Activated T-cell treated with anti-CD3 and anti-CD28 coated beads, Interleukin-2, amount 50 U/mL, for 48 hours (primary cell): ENCODE measurements around the gene ZNF185.
A peak's percentile ranks its signal among the peaks of the same experiment; 100 is the strongest.

Experiments used
- DNase-seq, 2 experiments: peaks; one replicate each; pipeline ENCODE4 v3.0.0-alpha.2; 2020

The ZNF185 gene

GRCh38 chrX:152917656-152918579, 20.1 kb downstream of the ZNF185 start:
- no peak for DNase-seq

DNA sequence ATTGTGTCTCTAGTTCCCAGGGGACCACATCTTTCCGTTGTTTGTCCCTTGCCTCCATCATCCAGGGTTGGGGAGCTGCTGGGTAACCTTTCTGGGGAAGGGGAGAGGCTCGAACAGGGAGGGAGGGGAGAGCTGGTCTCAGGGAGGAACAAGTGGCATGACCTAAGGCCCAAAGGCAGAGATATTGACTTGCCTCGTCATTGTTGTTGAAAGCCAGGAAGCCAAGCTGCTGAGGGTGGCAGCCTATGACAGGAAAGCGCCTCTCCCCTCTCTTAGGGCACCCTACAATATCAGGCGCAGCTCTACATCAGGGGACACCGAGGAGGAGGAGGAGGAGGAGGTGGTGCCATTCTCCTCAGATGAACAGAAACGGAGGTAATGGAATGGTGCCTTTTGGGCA, 20.8 kb downstream of the ZNF185 start:
- no peak for DNase-seq

DNA sequence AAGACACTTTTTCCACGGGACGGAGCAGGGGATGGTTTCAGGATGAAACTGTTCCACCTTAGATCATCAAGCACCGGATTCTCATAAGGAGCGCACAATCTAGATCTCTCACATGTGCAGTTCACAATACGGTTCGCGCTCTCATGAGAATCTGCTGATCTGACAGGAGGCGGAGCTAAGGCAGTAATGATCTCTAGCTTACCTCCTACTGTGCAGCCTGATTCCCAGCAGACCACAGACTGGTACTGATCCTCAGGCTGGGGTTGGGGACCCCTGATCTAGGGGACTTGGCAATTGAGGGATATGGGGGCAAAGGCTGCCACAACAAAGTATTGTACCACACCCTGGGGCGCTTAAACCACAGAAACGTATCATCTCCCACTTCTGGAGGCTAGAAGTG, 25.7 kb downstream of the ZNF185 start:
- DNase-seq, result no peak

GRCh38 chrX:152925835-152926234, 28.0 kb downstream of the ZNF185 start:
- DNase-seq, result no peak

- DNase-seq, result peak; percentile 67 to 76
Measured at GRCh38 chrX:152926279-152926678, 28.4 kb downstream of the ZNF185 start.

GRCh38 chrX:152926923-152927322, 29.1 kb downstream of the ZNF185 start:
- DNase-seq, result no peak

DNA sequence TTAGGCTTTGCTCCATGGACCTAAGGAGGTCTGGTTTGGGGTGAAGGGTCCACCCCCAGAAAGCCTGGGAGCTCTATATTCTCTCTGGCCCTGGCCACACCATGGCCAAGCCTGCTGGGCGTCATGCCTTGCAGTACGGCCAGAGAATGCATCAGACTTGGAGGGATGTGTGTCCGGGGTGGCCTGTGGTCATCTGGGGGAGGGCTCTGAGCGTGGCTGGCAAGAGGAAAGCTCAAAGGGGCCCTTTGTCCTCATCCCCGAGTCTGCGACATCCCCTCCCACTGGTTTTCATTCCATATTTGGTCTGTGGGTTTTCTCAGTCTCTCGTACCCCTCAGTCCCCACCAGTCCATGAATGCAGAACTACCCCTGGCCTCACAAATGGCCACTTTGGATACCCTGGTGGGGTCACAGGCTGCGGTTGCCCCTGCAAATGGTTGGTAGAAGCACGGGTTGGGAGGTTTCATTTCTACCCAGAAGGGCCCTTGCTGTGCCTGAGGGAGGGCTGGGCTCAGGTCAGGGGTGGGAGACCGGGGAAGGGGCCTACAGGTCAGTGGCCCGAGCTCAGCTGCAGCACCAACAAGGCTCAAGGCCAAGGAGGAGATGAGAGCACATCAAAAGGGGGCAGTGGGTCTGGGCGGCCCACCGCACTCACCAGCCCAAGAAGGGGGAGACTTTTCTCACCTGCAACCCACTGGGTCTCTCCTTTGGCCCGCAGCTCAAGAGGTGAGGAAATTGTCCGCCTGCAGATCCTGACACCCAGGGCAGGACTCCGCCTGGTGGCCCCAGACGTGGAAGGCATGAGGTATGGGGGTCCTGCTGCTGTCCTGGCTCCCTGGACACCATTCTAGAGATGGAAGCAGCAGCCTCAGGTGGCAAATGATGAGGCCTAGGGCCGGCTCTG, 30.2 kb downstream of the ZNF185 start:
- no peak for DNase-seq

- no peak for DNase-seq
Measured at GRCh38 chrX:152928761-152929400, 31.0 kb downstream of the ZNF185 start.

DNA sequence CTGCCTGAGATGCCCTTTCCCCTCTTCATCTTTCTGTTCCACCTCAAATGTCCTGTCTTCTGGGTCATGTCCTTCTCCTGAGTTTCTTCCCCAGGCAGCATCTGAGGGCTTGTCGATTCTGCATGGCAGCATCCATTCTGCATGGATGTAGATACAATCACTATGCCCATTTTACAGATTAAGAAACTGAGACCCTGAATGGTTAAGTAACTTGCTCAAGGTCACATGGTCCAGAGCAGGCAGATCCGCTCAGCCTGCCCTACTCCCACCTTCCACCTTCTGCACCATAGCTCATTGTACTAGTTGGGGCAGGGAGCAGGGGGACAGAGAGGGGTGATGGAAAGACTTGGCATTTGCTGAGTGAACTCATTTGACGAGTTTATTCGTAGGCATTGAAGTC, 32.0 kb downstream of the ZNF185 start:
- no peak for DNase-seq

DNA sequence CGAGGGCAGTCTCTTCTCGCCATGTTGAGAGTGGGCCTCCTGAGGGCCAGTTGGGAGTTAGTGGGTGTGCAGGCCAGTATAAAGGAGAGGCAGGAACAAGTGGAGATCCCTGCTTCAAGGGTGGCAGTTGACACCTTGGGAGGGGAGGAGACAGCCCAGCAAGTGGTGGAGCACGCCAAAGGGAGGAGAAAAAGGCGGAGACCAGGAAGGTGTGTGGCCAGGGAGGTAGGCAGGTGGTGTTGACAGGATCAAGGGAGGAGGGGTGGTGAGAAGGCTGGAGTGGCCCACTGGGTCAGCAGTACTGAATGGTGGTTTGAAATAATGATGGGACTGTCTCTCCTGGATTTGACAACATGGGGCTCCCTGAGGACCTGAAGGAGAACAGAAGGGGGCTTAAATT, 32.6 kb downstream of the ZNF185 start:
- no peak for DNase-seq

DNA sequence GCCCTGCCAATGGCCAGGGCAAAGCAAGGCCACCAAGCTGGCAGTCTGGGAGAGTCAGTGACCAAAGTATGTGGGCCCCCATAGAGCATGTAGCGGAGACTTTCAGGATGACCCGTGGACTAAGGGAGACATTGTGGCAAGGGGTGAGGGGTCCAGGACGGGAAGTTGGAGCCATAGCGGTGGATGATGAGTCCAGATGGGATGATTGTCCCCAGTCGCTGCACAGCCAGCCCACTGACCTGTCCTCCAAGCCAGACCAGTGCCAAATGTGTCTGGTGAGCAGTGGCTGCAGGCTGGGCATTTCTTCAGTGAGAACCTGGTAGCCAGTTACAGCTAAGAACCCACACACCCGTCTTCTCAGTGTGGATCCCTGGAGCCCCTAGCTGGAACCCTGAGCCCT, 34.3 kb downstream of the ZNF185 start:
- no peak for DNase-seq

GRCh38 chrX:152932598-152933175, 34.8 kb downstream of the ZNF185 start:
- DNase-seq, result no peak

GRCh38 chrX:152936306-152936705, 38.4 kb downstream of the ZNF185 start:
- DNase-seq, result no peak

- no peak for DNase-seq
Measured at GRCh38 chrX:152937236-152937635, 39.4 kb downstream of the ZNF185 start.

DNA sequence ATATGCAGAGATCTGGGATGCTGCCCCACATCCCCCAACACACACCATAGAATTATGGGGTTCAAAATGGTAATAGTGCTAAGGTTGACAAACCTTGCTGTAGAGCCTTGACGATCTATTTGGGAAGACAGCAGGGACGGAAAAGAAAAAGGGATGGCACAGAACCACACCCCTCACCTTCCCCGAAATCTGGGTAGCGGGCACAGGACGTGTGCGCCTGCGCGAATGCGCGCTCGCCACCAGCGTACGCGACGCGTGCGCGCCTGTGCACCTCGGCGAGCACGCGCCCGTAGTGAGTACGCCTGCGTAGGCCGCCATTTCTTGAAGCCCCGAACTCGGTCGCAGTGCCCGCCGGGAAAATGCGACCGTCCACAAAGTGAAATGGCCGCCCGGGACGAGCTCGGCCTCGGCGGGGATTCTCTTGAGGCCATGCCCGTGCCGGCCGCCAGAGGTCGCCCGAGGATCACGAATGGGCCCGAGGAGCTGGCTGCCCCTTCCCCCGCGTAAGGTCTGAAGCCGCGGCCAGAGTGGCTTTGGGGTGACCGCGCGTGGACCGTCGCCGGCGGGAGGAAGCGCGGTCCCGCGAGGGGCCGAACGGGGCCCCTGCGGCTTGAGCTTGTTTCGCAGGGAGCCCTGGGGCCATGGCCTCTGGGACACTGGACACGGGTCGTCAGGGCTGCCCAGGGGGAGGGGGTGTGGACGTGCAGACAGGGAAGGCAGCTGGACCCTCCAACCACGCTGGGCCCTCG, 43.6 kb downstream of the ZNF185 start:
- DNase-seq, result peak; percentile 93 to 94

GRCh38 chrX:152942077-152942442, 44.2 kb downstream of the ZNF185 start:
- DNase-seq, result peak in 1 of 2 experiments; percentile 24

GRCh38 chrX:152943826-152944225, 46.0 kb downstream of the ZNF185 start:
- no peak for DNase-seq

GRCh38 chrX:152945021-152945979, 47.4 kb downstream of the ZNF185 start:
- no peak for DNase-seq

DNA sequence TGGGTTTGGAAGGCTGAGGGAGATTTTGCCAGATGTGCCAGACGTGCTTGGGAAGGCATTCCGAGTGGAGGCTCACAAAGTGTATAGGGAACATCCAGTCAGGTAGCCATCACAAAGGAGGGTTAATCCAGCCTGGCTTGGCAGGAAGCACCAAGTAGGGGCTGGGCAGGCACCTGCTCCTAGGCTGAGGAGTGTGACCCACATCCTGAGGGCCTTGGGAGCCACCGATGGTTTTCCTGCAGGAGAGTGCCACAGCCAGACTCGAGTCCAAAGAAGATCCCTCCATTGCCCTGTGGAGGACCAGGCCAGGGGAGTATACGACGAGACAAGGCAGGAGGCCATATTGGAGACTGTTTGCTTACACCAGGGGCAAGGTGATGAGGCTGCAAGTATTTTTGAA, 48.8 kb downstream of the ZNF185 start:
- no peak for DNase-seq
